Medulla oblongata (tissue), 1 donor: Measurements from ENCODE around the gene HEMGN.
"Not testable (repeated sequence)": the region's sequence is repeated elsewhere in the genome, so short reads cannot be mapped to it uniquely, and the experiment has no call there.

ENCODE experiments used
- DNase-seq: peaks from one replicate; pipeline ENCODE4 v3.0.0-alpha.2; 2015; ENCODE audit errors: extremely low spot score

The HEMGN gene

DNA sequence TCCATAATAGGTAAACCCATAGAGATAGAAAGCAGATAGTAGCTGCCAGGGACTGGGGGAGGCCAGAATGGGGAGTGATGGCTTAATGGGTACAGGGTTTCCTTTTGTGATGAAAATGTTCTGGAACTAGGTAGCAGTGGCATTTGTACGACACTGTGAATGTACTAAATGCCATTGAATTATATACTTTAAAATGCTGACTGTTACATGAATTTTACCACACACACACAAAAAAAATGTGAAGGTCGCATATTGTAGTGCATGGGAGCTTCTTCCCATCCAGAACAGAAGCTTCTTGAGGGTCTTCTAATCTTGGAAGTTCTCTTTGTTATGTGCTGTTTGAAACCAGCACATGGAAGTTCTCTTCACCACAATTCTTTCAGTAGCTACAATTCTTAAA is 25.3 kb upstream of the HEMGN start:
- DNase-seq, result no peak

DNA sequence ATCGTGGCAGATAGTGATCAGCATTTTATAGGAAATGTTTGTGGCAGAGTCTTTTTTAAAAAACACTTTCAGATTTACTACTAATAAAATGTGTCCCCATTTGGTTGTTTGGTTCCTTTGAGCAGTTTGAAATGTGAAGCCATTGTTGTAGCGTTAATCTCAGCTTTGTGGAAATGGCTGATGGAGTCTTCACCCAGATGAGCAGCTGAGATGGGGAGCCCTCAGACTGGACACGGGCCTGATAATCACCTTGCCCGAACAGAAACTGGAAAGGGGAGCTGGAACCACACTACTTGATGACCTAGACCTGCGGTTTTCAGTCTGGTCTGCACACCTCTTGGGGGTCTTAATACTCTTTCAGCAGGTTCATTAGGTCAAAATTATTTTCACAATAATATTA is 24.6 kb upstream of the HEMGN start:
- DNase-seq, result no peak

DNA sequence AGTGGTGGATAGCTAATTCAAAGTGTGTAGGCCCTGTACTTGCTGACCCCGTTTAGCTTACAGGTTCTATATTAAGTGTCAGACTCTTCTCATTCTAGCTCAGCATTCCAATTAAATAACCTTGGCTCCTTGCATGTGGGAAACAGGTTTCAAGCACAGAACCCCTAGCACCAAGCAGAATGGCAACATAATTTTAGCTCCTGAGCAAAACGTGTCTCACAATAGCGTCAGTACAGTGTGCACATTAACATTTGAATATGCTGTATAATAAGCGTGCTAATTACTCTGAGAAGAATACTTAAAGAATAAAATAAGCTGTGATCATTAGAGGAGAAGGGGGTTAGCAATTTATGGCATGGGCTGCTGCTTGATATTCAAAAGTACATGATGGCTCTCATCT is 24.2 kb upstream of the HEMGN start:
- no peak for DNase-seq

DNA sequence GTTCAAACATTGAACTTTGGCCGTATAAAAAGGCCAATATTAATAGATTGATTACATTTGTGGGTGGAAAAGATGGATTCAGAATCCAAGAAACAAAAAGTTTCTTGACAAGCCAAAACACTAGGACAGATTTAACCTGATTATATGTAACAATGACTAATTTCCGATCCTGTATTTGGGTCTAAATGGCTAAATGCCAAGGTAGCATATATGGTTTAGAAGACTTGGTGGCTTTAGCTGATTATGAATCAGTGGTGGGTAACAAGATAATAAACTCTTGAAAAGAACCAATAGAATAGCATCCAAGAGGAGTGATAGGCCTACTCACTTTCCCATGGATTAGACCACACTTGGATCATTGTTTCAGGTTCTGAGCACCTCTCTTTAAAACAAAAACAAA is 23.4 kb upstream of the HEMGN start:
- DNase-seq, result no peak

DNA sequence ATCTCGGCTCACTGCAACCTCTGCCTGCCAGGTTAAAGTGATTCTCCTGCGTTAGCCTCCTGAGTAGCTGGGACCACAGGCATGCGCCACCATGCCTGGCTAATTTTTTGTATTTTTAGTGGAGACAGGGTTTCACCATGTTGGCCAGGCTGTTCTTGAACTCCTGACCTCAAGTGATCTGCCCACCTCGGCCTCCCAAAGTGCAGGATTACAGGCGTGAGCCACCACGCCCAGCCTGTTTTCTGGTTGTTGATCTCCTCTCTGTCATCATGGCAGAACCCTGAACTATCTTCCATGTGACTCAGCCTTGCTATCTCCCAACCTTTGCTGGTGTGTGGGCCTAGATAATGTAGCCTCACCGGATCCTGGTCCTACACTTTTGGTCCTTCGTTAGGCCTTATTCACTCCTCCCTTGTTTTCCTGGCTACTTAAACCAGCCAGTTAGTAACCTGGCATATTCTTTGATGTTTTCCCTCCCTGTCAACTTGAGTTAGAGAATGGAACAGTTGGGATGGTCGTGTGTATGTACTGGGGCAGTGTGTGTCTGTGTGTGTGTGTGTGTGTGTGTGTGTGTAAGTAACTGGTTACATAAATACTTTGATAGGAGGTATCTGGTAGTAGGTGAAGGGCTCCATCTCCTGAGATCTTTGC is 22.8 kb upstream of the HEMGN start:
- DNase-seq, result not testable (repeated sequence)

DNA sequence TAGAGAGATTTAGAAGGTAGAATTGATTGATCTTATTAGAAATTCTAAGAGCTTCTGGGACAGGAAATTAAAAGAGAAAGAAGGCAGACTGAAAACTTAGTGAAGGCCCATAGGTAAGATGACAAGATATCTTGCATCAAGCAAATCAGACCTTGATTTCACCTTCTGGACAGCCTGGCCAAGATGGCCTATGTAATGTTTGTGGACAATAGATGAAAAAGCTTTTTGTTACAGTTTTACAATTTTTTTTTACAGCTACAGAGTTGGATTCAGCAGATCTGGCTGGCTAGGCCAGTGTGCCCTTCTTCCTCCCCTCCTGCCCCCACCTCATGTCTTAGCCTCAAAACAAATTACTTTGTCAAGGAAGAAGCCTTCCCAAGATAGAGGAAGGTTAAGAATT is 21.6 kb upstream of the HEMGN start:
- no peak for DNase-seq

DNA sequence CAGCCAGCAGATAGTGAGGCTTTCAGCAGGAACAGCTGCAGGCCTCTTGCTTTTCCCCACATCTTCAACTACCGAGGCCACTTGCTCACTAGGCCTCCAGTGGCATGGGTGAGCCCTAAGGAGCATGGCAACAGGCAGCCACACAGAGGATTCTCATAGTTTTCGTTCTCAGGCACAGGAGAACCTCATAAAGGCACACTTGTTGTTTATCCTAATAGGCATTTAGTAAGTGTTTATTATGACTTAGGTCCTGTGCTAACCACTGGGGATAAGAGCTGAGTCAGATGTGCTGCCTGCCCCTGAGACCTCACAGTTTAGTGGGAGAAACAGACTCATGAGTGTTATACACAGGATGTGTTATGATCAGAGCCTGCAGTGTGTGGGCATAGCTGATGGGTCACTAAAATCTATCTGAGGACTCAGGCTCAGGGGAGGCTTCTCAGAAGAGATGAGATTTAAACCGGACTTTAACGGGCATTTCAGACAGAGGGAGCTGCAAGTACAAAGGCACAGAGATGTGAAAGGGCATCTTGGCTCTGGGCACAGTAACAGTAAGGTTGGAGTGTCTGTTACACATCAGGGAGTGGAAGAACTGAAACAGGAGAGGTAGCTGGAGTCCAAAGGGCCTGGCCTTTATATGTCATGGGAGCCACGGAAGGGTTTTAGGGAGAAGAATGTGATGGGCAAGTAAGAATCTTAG is 21.0 kb upstream of the HEMGN start:
- peak; percentile 42 for DNase-seq

DNA sequence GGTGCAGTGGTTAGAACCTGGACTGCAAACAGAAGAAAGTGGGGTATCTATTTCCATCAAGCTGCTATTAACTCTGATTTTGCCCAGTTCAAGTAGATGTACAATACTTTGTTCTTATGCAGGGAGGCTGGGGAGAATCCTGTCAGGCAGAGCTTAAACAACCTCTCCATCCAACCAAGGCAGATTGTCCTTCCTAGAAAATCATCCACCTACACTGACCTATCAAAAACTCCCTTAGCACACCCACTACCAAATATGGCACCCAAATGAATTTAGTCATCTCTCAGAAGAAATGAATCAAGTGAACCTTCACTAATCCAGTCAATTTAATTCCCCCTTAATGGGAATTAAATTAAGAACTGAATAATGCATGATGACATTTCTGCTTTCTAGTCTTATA is 18.4 kb upstream of the HEMGN start:
- no peak for DNase-seq

DNA sequence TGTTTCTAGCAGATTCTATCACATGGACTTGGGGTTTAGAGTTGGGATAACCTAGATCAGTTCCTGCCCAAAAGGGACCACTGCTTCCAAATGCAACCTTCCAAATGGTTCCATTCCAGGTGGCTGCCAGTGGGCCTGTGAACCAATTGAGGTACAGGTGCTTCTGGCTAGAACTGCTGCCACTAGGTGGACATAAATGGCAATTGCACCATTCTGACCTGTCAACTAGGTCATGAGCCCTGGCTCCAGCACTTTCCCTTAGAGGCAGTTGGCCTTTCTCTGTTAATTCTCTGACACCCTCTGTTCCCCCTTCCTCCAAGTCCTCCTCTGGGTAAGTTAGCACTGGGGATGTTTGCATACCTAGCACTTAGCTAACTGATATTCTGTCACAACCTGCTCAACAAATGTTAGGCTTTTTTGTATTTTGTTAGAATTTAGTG is 16.6 kb upstream of the HEMGN start:
- DNase-seq, result no peak

DNA sequence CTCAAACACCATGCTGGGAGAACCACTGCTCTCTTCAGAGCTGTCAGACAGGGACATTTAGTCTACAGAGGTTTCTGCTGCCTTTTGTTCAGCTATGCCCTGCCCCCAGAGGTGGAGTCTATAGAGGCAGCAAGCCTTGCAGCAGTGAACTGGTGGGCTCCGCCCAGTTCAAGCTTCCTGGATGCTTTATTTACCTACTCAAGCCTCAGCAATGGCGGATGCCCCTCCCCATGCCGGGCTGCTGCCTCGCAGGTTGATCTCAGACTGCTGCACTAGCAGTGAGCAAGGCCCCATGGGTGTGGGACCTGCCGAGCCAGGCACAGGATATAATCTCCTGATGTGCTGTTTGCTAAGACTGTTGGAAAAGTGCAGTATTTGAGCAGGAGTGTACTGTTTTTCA is 12.9 kb upstream of the HEMGN start:
- not testable (repeated sequence) for DNase-seq

DNA sequence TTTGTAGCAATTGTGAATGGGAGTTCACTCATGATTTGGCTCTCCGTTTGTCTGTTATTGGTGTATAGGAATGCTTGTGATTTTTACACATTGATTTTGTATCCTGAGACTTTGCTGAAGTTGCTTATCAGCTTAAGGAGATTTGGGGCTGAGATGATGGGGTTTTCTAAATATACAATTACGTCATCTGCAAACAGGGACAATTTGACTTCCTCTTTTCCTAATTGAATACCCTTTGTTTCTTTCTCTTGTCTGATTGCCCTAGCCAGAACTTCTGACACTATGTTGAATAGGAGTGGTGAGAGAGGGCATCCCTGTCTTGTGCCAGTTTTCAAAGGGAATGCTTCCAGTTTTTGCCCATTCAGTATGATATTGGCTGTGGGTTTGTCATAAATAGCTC is 9.1 kb upstream of the HEMGN start:
- DNase-seq, result not testable (repeated sequence)

DNA sequence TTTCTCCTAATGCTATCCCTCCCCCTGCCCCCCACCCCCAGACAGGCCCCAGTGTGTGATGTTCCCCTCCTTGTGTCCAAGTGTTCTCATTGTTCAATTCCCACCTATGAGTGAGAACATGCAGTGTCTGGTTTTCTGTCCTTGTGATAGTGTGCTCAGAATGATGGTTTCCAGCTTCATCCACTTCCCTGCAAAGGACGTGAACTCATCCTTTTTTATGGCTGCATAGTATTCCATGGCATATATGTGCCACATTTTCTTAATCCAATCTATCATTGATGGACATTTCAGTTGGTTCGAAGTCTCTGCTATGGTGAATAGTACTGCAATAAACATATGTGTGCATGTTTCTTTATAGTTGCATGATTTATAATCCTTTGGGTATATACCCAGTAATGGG is 7.5 kb upstream of the HEMGN start:
- not testable (repeated sequence) for DNase-seq

DNA sequence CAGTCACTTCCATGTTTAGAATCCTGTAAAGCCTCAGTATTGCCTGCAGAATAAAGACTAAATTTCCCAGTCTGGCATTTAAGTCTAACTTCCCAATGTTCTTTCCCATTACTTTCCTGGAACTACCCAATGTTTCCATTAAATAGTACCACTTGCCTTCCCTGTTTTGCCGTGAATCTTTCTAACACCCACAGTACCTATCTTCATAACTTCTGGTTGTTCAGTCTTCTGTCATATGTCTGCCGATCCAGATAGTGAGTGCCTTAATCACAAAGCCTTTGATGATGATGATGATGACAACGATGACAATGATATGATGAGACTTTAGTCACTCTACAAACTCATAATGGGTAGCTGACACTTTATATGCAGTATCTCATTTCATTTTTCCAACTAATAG is 6.6 kb upstream of the HEMGN start:
- DNase-seq, result no peak

DNA sequence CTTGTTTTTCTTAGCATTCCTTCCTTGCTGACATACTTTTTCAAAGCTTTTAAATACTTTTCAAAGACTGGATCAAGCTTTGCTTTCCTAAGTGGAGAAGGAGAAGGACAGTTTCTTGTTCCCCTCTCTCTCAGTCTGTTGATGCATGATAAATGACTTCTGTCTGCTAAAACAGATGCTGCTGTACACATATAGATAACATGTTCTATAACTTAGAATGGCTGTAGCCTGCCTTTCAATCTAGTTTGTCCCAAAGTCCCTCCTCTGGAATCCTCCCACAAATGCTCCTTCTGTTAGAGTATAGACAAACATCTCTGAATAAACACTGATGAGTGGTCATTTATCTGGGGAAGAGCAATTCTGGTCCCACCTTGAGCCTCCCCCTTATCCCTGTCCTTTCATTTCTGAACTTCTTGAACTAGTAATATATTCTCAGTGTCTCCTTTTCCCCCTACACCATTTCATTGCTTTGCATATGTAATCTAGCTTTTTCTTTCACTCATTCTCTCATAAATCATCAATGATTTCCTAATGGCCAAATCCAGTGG is 5.4 kb upstream of the HEMGN start:
- no peak for DNase-seq

DNA sequence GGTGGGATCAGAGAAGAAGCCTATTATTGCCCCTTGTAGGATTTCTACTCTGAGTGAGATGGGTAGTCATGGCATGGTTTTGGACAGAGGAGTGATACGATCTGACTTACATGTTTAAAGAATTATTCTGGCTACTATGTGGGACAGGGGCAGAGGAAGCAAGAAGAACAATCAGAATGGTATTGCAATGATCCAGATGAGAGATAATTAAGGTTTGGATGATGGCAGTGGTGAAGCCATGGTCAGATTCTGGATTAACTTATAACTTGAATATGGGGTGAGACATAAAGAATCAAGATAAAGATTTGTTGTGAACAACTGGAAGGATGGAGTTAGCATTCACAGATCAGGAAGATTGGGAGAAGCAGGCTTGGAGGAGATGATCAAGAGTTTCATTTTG is 3.4 kb upstream of the HEMGN start:
- no peak for DNase-seq

DNA sequence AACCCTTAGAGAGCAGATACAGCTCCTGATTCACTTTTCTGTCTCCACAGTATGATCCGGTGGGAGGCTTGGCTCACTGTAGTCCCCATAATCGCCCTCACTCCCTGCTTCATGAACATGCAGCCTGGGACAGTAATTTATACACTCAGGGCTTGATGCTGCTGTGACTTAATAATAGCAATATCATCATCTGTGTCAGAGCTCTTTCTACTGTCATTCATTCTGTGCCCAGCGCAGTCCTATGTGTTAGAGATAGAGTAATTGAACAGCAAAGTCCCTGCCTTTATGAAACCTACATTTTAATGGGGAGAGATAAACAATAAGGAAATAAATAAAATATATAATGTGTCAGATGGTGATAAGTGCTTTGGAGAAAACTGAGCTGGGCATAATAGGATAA is 2.8 kb upstream of the HEMGN start:
- no peak for DNase-seq

DNA sequence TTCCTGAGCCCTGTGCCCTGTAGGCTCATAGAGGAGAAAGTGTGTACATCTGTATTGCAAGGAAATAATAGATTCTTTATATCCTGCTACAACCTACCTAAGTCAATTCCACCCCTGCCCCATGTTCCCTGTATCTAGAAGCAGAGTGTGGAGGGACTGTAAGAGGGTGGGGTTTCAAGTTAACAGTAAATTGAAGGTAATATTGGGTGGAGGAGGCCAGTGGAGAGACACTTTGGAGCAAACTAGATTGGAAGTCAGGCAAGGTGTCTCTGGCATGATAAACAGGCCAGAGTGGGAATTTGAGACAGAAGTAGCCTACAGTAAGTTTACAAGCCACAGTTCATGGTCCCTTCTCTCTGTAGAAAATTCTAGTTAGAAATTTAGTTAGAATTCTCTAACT is 2.3 kb upstream of the HEMGN start:
- DNase-seq, result no peak

DNA sequence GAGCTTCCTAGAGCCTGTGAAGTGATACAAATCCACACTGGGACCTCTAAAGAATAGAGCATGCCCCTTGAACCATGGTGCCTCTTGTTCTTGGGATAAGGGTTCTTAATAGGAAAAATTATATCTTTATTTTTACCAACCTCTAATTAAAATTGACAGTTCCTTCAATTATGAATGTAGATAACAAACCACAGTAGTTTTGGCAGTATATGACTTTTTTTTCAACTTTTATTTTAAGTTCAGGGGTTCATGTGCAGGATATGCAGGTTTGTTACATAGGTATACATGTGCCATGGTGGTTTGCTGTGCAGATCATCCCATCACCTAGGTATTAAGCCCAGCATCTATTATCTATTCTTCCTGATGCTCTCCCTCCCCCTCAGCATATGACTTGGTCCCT is 974 bp downstream of the HEMGN start:
- DNase-seq, result no peak

DNA sequence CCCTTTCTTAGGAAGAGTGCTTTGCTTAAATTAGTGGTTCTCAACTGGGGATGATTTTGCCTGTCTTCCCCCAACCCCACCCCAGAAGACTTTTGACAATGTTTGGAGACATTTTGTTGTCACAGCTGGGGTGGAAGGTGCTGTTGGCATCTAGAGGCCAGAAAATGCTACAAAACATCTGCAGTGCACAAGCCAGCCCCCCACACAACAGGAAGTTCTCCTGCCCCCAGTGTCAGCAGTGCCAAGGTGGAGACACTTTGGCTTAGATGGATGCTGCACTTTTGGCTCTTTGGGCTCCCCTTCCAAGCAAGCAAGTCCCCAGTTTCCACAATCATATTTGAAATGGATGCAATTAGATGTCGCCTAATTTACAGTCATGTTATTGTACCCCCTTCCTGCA is 2.7 kb downstream of the HEMGN start:
- no peak for DNase-seq

DNA sequence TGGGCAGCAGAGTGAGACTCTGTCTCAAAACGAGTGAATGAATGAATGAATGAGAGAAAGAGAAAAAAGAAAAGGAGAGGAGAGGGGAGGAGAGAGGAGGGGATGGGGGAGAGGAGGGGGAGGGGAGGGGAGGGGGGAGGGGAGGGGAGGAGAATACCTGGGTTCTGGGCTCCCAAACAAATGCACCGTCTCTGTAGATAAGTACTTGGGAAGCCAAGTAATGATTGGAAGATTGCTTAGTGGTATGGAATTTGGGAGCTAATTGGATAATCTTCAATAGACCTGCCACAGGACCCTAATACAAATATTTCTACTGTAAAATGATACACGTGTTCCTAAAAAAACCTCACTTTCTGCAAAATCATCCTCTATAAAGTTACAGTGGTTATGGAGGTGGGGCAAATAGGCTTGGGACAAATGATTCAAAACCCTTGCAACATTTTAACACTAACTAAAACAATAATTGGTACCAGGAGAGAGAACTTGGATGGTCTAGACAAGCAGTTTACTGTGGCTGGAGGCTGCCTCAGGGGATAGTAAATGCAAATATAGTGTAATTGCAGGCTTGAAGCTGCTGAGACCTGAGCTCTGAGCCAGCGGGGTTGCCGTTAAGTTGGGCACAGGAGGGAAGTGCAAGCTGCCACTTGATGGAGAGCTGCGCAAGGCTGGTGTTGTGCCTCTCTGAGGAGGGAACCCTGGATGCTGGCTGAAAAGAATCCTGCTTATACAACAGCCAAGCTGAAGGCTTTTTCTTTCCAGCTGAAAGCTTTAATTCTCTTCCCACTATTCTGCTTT is 3.5 kb downstream of the HEMGN start:
- DNase-seq, result peak; percentile 27

DNA sequence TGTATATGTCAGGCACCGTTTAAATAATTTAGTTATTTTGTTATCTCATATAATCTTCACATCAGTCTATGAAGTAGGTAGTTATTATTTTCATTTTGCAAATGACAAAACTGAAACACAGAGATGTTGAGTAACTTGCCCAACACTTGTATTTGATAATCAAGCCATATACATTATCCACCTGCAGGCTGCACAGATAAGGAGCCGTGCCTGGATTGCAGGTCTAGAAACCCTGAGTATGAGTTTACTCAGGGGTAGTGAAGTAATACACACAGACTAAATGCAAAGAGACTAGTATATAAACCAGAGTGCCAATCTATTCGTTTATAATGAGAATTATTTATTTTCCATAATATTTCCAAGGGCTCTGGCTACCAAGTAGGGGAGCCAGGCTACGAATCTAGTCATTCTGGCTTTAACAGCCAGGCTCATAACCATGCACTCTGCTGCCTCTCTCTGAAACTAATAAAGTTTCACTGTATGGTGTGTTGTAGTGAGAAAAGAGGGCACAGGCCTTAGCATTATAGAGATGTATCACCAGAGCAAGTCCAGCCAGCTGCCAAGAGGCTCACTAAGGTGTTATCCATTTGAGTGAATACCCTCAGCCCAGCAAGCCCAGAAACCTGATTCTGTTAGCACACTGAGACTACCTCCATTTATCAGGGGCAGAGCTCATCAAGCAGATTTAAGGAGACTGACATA is 4.5 kb downstream of the HEMGN start:
- no peak for DNase-seq

DNA sequence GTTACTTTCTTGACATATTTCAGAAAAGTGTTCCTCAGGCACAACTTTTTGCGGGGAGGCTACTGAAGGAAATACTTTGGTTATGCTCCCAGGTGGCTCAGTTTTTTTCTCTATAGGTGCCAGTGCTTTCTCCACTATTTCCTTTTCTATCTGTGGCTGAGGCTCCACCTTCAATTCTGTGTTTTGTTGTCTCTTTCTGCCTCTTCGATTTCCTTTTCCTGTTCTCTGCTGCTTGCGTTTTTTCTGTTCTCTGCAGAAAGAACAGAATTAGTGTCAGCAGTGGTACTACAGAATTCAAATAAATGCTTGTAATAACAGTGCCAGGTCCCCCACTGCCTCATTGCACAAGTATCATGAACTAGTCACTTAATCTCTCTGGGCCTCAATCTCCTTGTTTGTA is 7.0 kb downstream of the HEMGN start:
- no peak for DNase-seq
